Breast epithelium (tissue), 3 donors: ENCODE data around the gene POLR1E.

Experiments used
- CTCF ChIP-seq, 3 donors: fragments of 450-650 bp; IDR thresholded peaks; one replicate each; pipeline ENCODE4 v1.5.1; 2016 to 2017; ENCODE audit warnings: antibody characterized with exemption in 3 of 3, mild to moderate bottlenecking in 3 of 3, moderate library complexity in 3 of 3
- POLR2A ChIP-seq: fragments of 450-650 bp; IDR thresholded peaks from one replicate; pipeline ENCODE4 v1.6.1; 2016; ENCODE audit warnings: antibody characterized with exemption, mild to moderate bottlenecking, moderate library complexity
- POLR2AphosphoS5 ChIP-seq, 3 donors: sonication (generic); formaldehyde crosslinking; IDR thresholded peaks; one replicate each; pipeline ENCODE4 v1.6.1; 2017; ENCODE audit warnings: antibody characterized with exemption in 3 of 3

GRCh38 chr9:37444890-37445289 is 40.9 kb upstream of the POLR1E start:
- TF ChIP-seq POLR2A = no peak
- TF ChIP-seq CTCF (IDR thresholded peaks at IDR 0.05) = no peak
- TF ChIP-seq POLR2AphosphoS5 (IDR thresholded peaks at IDR 0.05) = no peak
